Large intestine (tissue), 3 donors: ENCODE measurements around the gene SFN. TPM values are rescaled to one million over a fixed set of nuclear protein-coding genes. Genes with fewer than 3 reads are reported as not detected.
"Not testable (repeated sequence)": the region's sequence is repeated elsewhere in the genome, so short reads cannot be mapped to it uniquely, and the experiment has no call there.

ENCODE experiments used
- DNase-seq, 2 donors: peaks; one replicate each; pipeline versions ENCODE4 v3.0.0 to v3.0.0-alpha.2; 2013
- H3K27ac ChIP-seq: one replicate; pipeline ENCODE4 v1.5.1; 2013; ENCODE audit warnings: low read length
- H3K27me3 ChIP-seq: 2 replicates; pipeline ENCODE4 v1.6.1; 2013; ENCODE audit warnings: low read length; ENCODE audit not compliant: control insufficient read depth, insufficient read depth
- H3K36me3 ChIP-seq: 2 replicates; pipeline ENCODE4 v1.6.1; 2013; ENCODE audit warnings: low read length; ENCODE audit not compliant: control insufficient read depth, insufficient read depth
- H3K4me1 ChIP-seq: one replicate; pipeline ENCODE4 v1.6.1; 2013; ENCODE audit warnings: low read length; ENCODE audit not compliant: control insufficient read depth, insufficient read depth
- H3K4me3 ChIP-seq: one replicate; pipeline ENCODE4 v1.5.1; 2013; ENCODE audit warnings: low read length
- H3K9me3 ChIP-seq: one replicate; pipeline ENCODE4 v1.6.1; 2013; ENCODE audit warnings: mild to moderate bottlenecking, low read depth, low read length, moderate library complexity; ENCODE audit not compliant: control insufficient read depth
- WGBS: methylation state at CpG from one replicate; pipeline ENCODE4 v1.1.5; 2013; ENCODE audit warnings: low lambda C conversion rate; ENCODE audit not compliant: insufficient coverage; 5-methylcytosine and 5-hydroxymethylcytosine counted together
- polyA plus RNA-seq: library from polyadenylated mRNA; unstranded; fragments of 120-200 nt; gene quantifications from one replicate; pipeline ENCODE4 v1.2.1, GENCODE V29; 2013

SFN gene
- polyA plus RNA-seq, 1 donor, result 6.9 TPM

DNA sequence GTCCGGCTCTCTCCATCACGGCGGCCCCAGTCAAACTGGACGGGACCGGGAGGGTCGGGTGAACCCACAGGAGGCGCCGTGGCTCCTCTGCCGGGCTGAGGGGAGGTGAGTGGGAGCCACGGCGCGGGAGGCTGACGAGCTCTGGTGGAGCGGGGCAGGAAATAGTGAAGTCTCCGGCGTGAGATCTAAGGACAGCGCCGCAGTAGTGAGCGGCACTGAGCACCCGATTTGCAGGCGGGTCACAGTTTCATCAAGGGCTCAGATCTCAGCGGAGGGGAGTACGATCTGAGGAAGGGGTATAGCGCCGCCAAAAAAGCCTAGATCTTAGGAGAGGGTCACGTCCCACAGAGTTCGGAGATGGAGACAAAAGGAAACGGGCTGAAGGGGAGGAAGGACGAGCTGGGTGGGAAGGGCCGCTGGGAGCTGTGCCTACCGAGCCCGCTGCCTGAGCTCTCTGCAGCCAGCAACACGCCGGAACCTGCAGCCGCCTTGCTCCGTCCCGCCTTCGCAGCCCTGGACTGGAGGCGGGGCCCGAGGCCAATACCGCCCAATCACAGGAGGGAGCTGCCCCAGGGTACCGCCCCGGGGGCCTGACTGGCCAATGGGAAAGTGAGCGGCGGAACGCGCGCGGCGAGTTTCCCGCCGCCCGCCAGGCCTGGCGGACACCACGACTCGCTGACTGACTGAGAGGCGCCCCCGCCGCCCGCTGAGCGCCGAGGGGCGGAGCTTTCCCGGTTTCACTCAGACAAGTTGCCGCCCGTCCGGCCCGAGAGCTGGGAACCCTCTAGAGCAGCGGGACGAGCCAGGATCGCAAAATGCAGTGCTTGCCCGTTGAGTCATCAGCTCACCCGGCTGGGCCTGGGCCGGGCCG lies 1.9 kb downstream of the SFN start:
- no CpG with 5 or more reads among the region's 75 CpGs for WGBS
- Histone ChIP-seq H3K27me3 (no peaks in the 10 kb centered on the region), H3K4me1 (peaks cover 25% of the 10 kb centered on the region), H3K27ac (peak overlapping the region; percentile 98), H3K36me3 (no peaks in the 10 kb centered on the region), H3K4me3 (peak overlapping the region; percentile 98), H3K9me3 (no peaks in the 10 kb centered on the region)
- DNase-seq, result peak; percentile 98 to 99

- H3K27ac ChIP-seq, result not testable (repeated sequence)
- no CpG with 5 or more reads among the region's 2 CpGs for WGBS
Measured at GRCh38 chr1:26873097-26873496, 10.1 kb downstream of the SFN start.

DNA sequence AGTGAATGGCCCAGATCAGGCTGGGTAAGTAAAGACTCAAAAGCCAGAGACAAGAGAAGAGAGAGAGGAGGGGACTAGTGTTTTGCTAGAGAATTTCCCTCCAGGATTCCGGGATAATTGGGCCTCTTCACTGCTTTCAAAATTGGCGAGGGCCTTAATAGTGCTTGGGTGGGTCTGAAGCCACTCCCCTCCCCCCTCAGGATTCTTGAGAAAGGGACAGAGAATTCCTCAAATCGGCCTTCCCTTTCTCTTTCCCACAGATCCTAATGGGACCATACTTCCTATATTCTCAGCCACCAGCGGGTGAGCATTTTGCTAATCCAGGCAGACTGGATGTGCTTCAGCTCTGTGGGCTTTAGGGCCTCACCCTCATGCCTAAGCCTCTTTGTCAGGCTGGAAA lies 11.9 kb downstream of the SFN start:
- DNase-seq, result no peak
- no peak overlapping the region for H3K27ac ChIP-seq
- H3K27me3 ChIP-seq, result no peaks in the 10 kb centered on the region
- H3K36me3 ChIP-seq, result peaks cover 26% of the 10 kb centered on the region
- H3K4me3 ChIP-seq, result no peak overlapping the region
- no peaks in the 10 kb centered on the region for H3K4me1 ChIP-seq
- no CpG with 5 or more reads among the region's 4 CpGs for WGBS
- no peaks in the 10 kb centered on the region for H3K9me3 ChIP-seq

More at GRCh38 chr1:26873097-26873496, 10.1 kb downstream of the SFN start:
- not testable (repeated sequence) for H3K9me3 ChIP-seq, H3K4me3 ChIP-seq, H3K27me3 ChIP-seq, DNase-seq, H3K4me1 ChIP-seq
- peaks cover 12% of the 10 kb centered on the region for H3K36me3 ChIP-seq

GRCh38 chr1:26877326-26877725 lies 14.4 kb downstream of the SFN start:
- H3K36me3 ChIP-seq, result peaks cover 48% of the 10 kb centered on the region
- no peak overlapping the region for H3K27ac ChIP-seq

DNA sequence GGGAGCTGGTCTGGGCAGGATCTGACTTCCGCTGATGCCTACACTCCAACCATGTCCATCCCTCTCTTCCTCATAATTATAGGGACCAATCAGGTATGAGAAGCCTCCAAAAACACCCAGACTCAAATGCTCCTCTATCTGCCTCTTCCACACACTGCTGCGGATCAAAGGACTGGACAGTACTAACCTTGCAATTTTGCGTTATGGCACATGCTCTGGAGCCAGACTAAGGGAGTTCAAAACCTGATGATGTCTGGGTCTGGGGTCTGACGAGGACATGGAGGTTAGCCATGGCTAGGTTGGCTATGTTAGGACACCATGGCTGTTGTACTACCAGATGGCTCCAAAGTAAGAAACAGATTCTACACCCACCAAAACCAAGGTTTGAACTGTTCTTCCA lies 16.8 kb downstream of the SFN start:
- H3K9me3 ChIP-seq, result no peaks in the 10 kb centered on the region
- no peaks in the 10 kb centered on the region for H3K27me3 ChIP-seq
- H3K36me3 ChIP-seq, result peaks cover 71% of the 10 kb centered on the region
- H3K4me3 ChIP-seq, result no peak overlapping the region
- no peak overlapping the region for H3K27ac ChIP-seq
- no CpG with 5 or more reads among the region's 4 CpGs for WGBS
- no peaks in the 10 kb centered on the region for H3K4me1 ChIP-seq
- no peak for DNase-seq

More at GRCh38 chr1:26877326-26877725, 14.4 kb downstream of the SFN start:
- Histone ChIP-seq H3K4me3 (no peak overlapping the region), H3K4me1 (no peaks in the 10 kb centered on the region), H3K9me3 (no peaks in the 10 kb centered on the region), H3K27me3 (no peaks in the 10 kb centered on the region)
- 67% methylated on average over 1 of the region's 2 CpGs for WGBS
- DNase-seq, result no peak

DNA sequence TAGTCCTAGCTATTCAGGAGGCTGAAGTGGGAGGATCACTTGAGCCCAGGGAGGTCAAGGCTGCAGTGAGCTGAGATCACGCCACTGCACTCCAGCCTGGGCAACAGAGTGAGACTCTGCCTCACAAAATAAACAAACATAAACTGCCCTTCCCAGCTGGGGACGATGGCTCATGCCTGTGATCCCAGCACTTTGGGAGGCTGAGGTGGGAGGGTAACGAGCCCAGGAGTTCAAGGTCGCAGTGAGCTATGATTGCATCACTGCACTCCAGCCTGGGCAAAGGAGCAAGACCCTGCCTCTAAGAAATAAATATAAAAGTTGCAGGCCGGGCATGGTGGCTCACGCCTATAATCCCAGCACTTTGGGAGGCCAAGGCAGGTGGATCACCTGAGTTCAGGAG lies 18.7 kb downstream of the SFN start:
- not testable (repeated sequence) for H3K9me3 ChIP-seq, H3K27me3 ChIP-seq, DNase-seq, H3K4me1 ChIP-seq, H3K4me3 ChIP-seq, H3K27ac ChIP-seq
- peaks cover 78% of the 10 kb centered on the region for H3K36me3 ChIP-seq
- no CpG with 5 or more reads among the region's 6 CpGs for WGBS

GRCh38 chr1:26882696-26883463 lies 19.9 kb downstream of the SFN start:
- Histone ChIP-seq H3K4me3 (no peak overlapping the region), H3K4me1 (no peaks in the 10 kb centered on the region), H3K36me3 (peaks cover 77% of the 10 kb centered on the region), H3K27ac (no peak overlapping the region), H3K27me3 (no peaks in the 10 kb centered on the region), H3K9me3 (no peaks in the 10 kb centered on the region)
- peak in 1 of 2 donors; percentile 51 for DNase-seq
- 53% methylated on average over 2 of the region's 5 CpGs for WGBS

DNA sequence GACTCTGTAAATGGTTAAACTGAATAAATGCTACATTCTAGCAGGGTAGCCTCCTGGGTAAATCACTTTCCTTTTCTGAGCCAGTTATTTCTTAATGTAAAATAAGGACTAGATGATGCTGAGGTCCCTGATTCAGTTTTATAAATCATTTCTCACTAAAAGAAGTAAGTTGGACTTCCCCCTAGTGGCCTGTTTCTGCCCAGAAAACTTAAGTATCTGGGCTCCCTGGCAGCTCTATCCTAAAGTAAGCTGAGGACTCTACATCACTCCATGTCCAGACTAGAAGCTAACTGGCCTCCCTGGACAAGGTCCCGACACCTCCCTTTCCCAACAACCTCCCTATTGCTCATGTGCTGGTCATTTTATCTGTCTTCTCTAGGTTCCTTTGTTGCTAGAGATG lies 24.2 kb downstream of the SFN start:
- Histone ChIP-seq H3K36me3 (peaks cover 55% of the 10 kb centered on the region), H3K4me3 (no peak overlapping the region), H3K27ac (no peak overlapping the region), H3K27me3 (no peaks in the 10 kb centered on the region), H3K4me1 (peaks cover 18% of the 10 kb centered on the region), H3K9me3 (no peaks in the 10 kb centered on the region)
- no peak for DNase-seq
- no CpG with 5 or more reads among the region's 1 CpG for WGBS

- DNase-seq, result no peak
- Histone ChIP-seq H3K27me3 (no peaks in the 10 kb centered on the region), H3K9me3 (no peaks in the 10 kb centered on the region), H3K36me3 (peaks cover 56% of the 10 kb centered on the region), H3K4me3 (no peak overlapping the region), H3K27ac (no peak overlapping the region), H3K4me1 (peaks cover 18% of the 10 kb centered on the region)
- no CpG with 5 or more reads among the region's 1 CpG for WGBS
Measured at GRCh38 chr1:26888231-26888630, 25.3 kb downstream of the SFN start.

DNA sequence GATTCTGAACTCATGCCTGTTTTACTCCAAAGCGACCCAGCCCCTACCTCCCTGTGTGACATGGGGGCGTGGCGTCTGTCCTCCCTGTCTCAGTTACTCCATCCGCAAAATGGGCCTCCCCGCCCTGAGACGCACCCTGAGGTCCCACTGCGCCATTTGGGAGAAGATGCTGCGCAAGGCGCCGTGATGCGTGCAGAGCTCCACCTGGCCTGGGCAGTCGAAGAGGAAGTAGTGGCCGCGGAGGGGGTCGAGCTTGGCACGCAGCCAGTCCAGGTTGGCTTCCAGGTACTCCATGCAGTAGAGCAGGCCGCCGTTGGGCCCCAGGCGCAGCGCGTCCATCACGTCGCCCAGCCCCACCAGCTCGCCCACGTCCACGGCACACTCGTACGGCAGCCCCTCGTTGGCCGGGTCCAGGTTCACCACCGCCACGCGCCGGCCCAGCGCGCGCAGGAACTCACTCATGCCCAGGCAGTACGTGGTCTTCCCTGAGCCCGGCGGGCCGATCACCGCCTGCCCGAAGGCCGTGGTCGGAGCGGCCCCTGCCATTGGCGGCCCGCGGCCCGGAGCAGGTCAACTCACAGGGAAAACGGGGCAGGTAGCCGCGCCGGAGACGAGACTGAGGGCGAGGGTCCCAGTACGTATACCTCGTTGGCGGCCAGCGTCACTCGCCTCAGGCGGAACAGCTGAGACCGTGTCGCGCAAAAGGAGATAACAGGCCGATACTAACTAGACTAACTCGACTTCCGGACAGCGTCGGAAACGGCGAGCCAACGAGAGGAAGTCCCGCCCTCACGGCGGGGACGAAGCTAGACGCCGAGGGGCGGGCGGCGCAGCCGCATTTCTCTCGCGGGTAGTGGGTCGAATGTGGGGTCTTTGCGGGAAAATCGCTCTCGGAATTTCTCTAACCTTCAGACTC lies 26.9 kb downstream of the SFN start, which contains the start of gene GPN2:
Gene GPN2 (minus strand): TSS at position 733 of the 916 bp plus-strand sequence. CDS start 187 bp downstream, at position 546.
- WGBS, result no CpG with 5 or more reads among the region's 89 CpGs
- Histone ChIP-seq H3K27ac (peak within 1 kb of the TSS; percentile 96), H3K4me1 (peaks cover 18% of the 10 kb centered on the region), H3K9me3 (no peaks in the 10 kb centered on the region), H3K27me3 (no peaks in the 10 kb centered on the region), H3K36me3 (peaks cover 58% of the 10 kb centered on the region), H3K4me3 (peak within 1 kb of the TSS; percentile 85)
- peak; percentile 85 to 91 for DNase-seq
